Neural cell (in vitro differentiated cells): Measurements from ENCODE around the gene CCDC47. TPM values are rescaled to one million over a fixed set of nuclear protein-coding genes. Genes with fewer than 3 reads are reported as not detected.

Experiments used
- H2AFZ ChIP-seq: fragments of 200-600, 300-800 bp; sonication (generic), shearing (Covaris generic); 2 replicates; pipeline ENCODE4 v1.6.0; 2014; ENCODE audit warnings: low read depth, mild to moderate bottlenecking, antibody characterized with exemption, low read length, moderate library complexity
- H3F3A ChIP-seq: fragments of 200-600 bp; shearing (Covaris generic); 2 replicates; pipeline ENCODE4 v1.6.1; 2016; ENCODE audit warnings: mild to moderate bottlenecking, moderate library complexity, mixed read lengths, antibody characterized with exemption, low read length; ENCODE audit not compliant: insufficient read depth, poor library complexity, severe bottlenecking
- H3K27ac ChIP-seq: fragments of 200-600, 300-800 bp; sonication (generic), shearing (Covaris generic); 2 replicates; pipeline ENCODE4 v1.5.1; 2014; ENCODE audit warnings: mild to moderate bottlenecking, low read length, moderate library complexity
- H3K27me3 ChIP-seq: fragments of 300-800, 200-600 bp; sonication (generic), shearing (Covaris generic); 2 replicates; pipeline ENCODE4 v1.6.0; 2014; ENCODE audit warnings: mild to moderate bottlenecking, low read depth, low read length, moderate library complexity; ENCODE audit not compliant: insufficient read depth
- H3K36me3 ChIP-seq: fragments of 300-800, 200-600 bp; sonication (generic), shearing (Covaris generic); 2 replicates; pipeline ENCODE4 v1.5.1; 2014; ENCODE audit warnings: mild to moderate bottlenecking, antibody characterized with exemption, low read length, moderate library complexity; ENCODE audit not compliant: insufficient read depth
- H3K4me2 ChIP-seq: fragments of 300-800, 200-600 bp; sonication (generic), shearing (Covaris generic); 2 replicates; pipeline ENCODE4 v1.6.0; 2014; ENCODE audit warnings: mild to moderate bottlenecking, low read length
- H3K4me3 ChIP-seq: fragments of 300-800, 200-600 bp; sonication (generic), shearing (Covaris generic); 2 replicates; pipeline ENCODE4 v1.5.1; 2014; ENCODE audit warnings: mild to moderate bottlenecking, low read length, moderate library complexity
- H3K79me2 ChIP-seq: fragments of 200-600 bp; shearing (Covaris generic); replicated peaks from 2 replicates; pipeline ENCODE4 v1.6.0; 2014; ENCODE audit warnings: mild to moderate bottlenecking, low read length, moderate library complexity; ENCODE audit not compliant: insufficient read depth
- H3K9ac ChIP-seq: fragments of 300-800, 200-600 bp; sonication (generic), shearing (Covaris generic); 2 replicates; pipeline ENCODE4 v1.6.1; 2016; ENCODE audit warnings: mild to moderate bottlenecking, low read length, mixed read lengths
- H3K9me2 ChIP-seq: fragments of 200-600 bp; shearing (Covaris generic); 2 replicates; pipeline ENCODE4 v1.6.1; 2016; ENCODE audit warnings: mild to moderate bottlenecking, low read length, mixed read lengths; ENCODE audit not compliant: insufficient read depth
- H3K9me3 ChIP-seq: fragments of 200-600, 300-800 bp; sonication (generic), shearing (Covaris generic); 2 replicates; pipeline ENCODE4 v1.6.1; 2016; ENCODE audit warnings: mild to moderate bottlenecking, mixed run types, low read length, moderate library complexity, mixed read lengths
- H4K20me1 ChIP-seq: fragments of 200-600 bp; shearing (Covaris generic); 2 replicates; pipeline ENCODE4 v1.6.1; 2016; ENCODE audit warnings: mild to moderate bottlenecking, mixed run types; ENCODE audit not compliant: insufficient read depth
- EP300 ChIP-seq: fragments of 450-650 bp; conservative IDR thresholded peaks from 2 replicates; pipeline ENCODE4 v1.6.1; 2014; ENCODE audit warnings: antibody characterized with exemption, mild to moderate bottlenecking, moderate library complexity; ENCODE audit not compliant: poor library complexity, severe bottlenecking
- EZH2 ChIP-seq: fragments of 200-600, 300-800 bp; shearing (Covaris generic), sonication (generic); IDR thresholded peaks from 2 replicates; pipeline ENCODE4 v1.6.1; 2014; ENCODE audit warnings: antibody characterized with exemption, low read length, borderline replicate concordance, mild to moderate bottlenecking; ENCODE audit not compliant: insufficient read depth, poor library complexity, severe bottlenecking
- MXI1 ChIP-seq: fragments of 450-650 bp; conservative IDR thresholded peaks from 2 replicates; pipeline ENCODE4 v1.6.1; 2014; ENCODE audit warnings: antibody characterized with exemption, mild to moderate bottlenecking; ENCODE audit not compliant: poor library complexity, severe bottlenecking
- POLR2AphosphoS5 ChIP-seq: IDR thresholded peaks from 2 replicates; pipeline ENCODE4 v1.6.1; 2012
- RAD21 ChIP-seq: fragments of 450-650 bp; conservative IDR thresholded peaks from 2 replicates; pipeline ENCODE4 v1.6.1; 2014; ENCODE audit warnings: antibody characterized with exemption, mild to moderate bottlenecking, moderate library complexity
- SMC3 ChIP-seq: fragments of 450-650 bp; conservative IDR thresholded peaks from 2 replicates; pipeline ENCODE4 v1.6.1; 2014; ENCODE audit warnings: antibody characterized with exemption, mild to moderate bottlenecking, moderate library complexity; ENCODE audit not compliant: poor library complexity
- TAF1 ChIP-seq: IDR thresholded peaks from 2 replicates; pipeline ENCODE4 v1.6.1; 2012; ENCODE audit warnings: low read depth
- polyA plus RNA-seq: library from polyadenylated mRNA; depleted of rRNA; stranded (reverse); fragments of >200 nt; gene quantifications from 2 replicates; pipeline ENCODE4 v1.2.3, GENCODE V29; 2014
- TF ChIP-seq, protein P1 (sequence below): IDR thresholded peaks from 2 replicates; pipeline ENCODE4 v1.6.1; 2012; ENCODE audit warnings: borderline replicate concordance
- TF ChIP-seq, protein P2 (sequence below): fragments of 450-650 bp; IDR thresholded peaks from 2 replicates; pipeline ENCODE4 v1.5.1; 2014; ENCODE audit warnings: antibody characterized with exemption, mild to moderate bottlenecking, moderate library complexity; ENCODE audit not compliant: poor library complexity, severe bottlenecking

Gene CCDC47
- polyA plus RNA-seq, 1 donor from 2014 or later: 49.3 TPM

DNA sequence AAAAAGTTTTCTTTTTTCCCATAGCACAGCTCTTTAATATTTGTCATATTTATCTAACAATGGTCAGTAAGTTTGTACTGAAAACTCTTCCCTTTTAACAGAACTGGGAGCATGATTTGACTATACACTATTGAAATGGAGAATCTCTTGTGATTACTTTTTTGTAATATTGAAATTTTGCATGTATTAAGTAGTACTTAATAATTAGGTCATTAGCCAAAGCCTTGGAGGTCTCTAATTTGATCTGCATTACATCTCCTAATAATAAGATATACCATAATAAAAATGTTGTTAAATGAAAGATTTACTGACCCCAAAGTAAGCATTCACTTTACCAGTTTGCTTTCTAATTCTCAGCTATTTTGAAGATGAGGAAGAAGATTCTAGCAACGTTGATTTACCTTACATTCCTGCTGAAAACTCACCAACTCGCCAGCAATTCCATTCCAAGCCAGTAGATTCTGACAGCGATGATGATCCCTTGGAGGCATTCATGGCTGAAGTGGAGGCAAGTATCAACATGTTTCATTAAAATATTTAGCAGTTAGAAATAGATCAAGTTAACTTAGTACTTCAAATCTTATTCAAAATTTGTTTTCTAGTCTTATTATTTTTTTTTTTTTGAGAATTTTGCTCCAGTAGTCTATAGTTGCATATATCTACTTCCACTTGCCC, 18.8 kb upstream of the CCDC47 start:
- Histone ChIP-seq H3K27ac (no peak overlapping the region), H3K9me2 (no peaks in the 10 kb centered on the region), H3K4me3 (no peak overlapping the region), H3K4me2 (no peak overlapping the region), H3K9me3 (no peaks in the 10 kb centered on the region), H3K36me3 (no peaks in the 10 kb centered on the region), H4K20me1 (no peaks in the 10 kb centered on the region), H3F3A (no peaks in the 10 kb centered on the region), H2AFZ (no peak overlapping the region), H3K79me2 (no peaks in the 10 kb centered on the region), H3K9ac (no peak overlapping the region), H3K27me3 (no peaks in the 10 kb centered on the region)
- no peak for TF ChIP-seq EZH2
- TF ChIP-seq, protein P1, sequence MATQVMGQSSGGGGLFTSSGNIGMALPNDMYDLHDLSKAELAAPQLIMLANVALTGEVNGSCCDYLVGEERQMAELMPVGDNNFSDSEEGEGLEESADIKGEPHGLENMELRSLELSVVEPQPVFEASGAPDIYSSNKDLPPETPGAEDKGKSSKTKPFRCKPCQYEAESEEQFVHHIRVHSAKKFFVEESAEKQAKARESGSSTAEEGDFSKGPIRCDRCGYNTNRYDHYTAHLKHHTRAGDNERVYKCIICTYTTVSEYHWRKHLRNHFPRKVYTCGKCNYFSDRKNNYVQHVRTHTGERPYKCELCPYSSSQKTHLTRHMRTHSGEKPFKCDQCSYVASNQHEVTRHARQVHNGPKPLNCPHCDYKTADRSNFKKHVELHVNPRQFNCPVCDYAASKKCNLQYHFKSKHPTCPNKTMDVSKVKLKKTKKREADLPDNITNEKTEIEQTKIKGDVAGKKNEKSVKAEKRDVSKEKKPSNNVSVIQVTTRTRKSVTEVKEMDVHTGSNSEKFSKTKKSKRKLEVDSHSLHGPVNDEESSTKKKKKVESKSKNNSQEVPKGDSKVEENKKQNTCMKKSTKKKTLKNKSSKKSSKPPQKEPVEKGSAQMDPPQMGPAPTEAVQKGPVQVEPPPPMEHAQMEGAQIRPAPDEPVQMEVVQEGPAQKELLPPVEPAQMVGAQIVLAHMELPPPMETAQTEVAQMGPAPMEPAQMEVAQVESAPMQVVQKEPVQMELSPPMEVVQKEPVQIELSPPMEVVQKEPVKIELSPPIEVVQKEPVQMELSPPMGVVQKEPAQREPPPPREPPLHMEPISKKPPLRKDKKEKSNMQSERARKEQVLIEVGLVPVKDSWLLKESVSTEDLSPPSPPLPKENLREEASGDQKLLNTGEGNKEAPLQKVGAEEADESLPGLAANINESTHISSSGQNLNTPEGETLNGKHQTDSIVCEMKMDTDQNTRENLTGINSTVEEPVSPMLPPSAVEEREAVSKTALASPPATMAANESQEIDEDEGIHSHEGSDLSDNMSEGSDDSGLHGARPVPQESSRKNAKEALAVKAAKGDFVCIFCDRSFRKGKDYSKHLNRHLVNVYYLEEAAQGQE: no peak
- TF ChIP-seq, protein P2, sequence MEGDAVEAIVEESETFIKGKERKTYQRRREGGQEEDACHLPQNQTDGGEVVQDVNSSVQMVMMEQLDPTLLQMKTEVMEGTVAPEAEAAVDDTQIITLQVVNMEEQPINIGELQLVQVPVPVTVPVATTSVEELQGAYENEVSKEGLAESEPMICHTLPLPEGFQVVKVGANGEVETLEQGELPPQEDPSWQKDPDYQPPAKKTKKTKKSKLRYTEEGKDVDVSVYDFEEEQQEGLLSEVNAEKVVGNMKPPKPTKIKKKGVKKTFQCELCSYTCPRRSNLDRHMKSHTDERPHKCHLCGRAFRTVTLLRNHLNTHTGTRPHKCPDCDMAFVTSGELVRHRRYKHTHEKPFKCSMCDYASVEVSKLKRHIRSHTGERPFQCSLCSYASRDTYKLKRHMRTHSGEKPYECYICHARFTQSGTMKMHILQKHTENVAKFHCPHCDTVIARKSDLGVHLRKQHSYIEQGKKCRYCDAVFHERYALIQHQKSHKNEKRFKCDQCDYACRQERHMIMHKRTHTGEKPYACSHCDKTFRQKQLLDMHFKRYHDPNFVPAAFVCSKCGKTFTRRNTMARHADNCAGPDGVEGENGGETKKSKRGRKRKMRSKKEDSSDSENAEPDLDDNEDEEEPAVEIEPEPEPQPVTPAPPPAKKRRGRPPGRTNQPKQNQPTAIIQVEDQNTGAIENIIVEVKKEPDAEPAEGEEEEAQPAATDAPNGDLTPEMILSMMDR: no peak
- no peak for TF ChIP-seq TAF1
- no peak for TF ChIP-seq EP300
- no peak for TF ChIP-seq SMC3
- TF ChIP-seq MXI1: no peak
- TF ChIP-seq POLR2AphosphoS5: no peak
- TF ChIP-seq RAD21: no peak

DNA sequence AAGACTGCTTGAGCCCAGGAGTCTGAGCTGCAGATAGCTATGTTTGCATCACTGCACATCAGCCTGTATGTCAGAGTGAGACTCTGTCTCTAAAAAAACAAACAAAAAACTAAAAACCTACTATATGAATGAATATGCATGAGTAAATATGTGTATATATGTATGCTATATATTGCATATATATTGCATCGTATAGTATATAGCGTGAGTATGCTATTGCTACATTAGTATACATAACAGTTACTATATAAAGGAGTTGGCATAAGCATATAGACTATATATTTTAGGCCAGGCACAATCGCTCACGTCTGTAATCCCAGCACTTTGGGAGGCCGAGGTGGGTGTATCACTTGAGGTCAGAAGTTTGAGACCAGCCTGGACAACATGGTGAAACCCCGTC, 16.7 kb upstream of the CCDC47 start:
- no peak overlapping the region for H2AFZ ChIP-seq
- no peak overlapping the region for H3K9ac ChIP-seq
- no peaks in the 10 kb centered on the region for H3F3A ChIP-seq
- no peak for TF ChIP-seq POLR2AphosphoS5
- no peak for TF ChIP-seq MXI1
- no peak for TF ChIP-seq TAF1
- TF ChIP-seq, protein P2: no peak
- no peak for TF ChIP-seq RAD21
- no peak for TF ChIP-seq SMC3
- peaks cover 6% of the 10 kb centered on the region for H3K79me2 ChIP-seq
- H3K4me3 ChIP-seq: no peak overlapping the region
- no peak overlapping the region for H3K4me2 ChIP-seq
- H3K9me2 ChIP-seq: no peaks in the 10 kb centered on the region
- H3K36me3 ChIP-seq: no peaks in the 10 kb centered on the region
- H3K27me3 ChIP-seq: no peaks in the 10 kb centered on the region
- H3K27ac ChIP-seq: no peak overlapping the region
- no peaks in the 10 kb centered on the region for H4K20me1 ChIP-seq
- no peaks in the 10 kb centered on the region for H3K9me3 ChIP-seq
